Gastroesophageal sphincter (tissue), 3 donors: Measurements from ENCODE around the gene MUC5AC.
"Not testable (repeated sequence)": the region's sequence is repeated elsewhere in the genome, so short reads cannot be mapped to it uniquely, and the experiment has no call there.

Experiments
- CTCF ChIP-seq, 4 experiments: fragments of 200-600 bp in 2 of 4; fragments of 450-650 bp in 2 of 4; sonication (generic) in 1 of 4; IDR thresholded peaks; one replicate each; pipeline ENCODE4 v1.5.1; 2017 to 2019; ENCODE audit warnings: antibody characterized with exemption in 4 of 4, mild to moderate bottlenecking in 2 of 4, moderate library complexity in 2 of 4
- EP300 ChIP-seq: sonication (generic); formaldehyde crosslinking; IDR thresholded peaks from one replicate; pipeline ENCODE4 v1.6.1; 2017; ENCODE audit warnings: antibody characterized with exemption, mild to moderate bottlenecking

GRCh38 chr11:1159488-1160220 lies 1.9 kb downstream of the MUC5AC start:
- not testable (repeated sequence) for TF ChIP-seq EP300; CTCF (IDR thresholded peaks at IDR 0.05)
